Measurements from ENCODE around the gene MTHFD1. TPM values are rescaled to one million over a fixed set of nuclear protein-coding genes. Genes with fewer than 3 reads are reported as not detected.
A peak's percentile ranks its signal among the peaks of the same experiment; 100 is the strongest.

The MTHFD1 gene
- total RNA-seq, 1 donor, result 53.1 TPM

GRCh38 chr14:64463873-64464272 is 75.7 kb downstream of the MTHFD1 start:
- no peak for DNase-seq (ENCODE audit: low read depth)
- no peak for TF ChIP-seq CTCF (IDR thresholded peaks at IDR 0.05; ENCODE audit: insufficient read depth, low read depth, low read length)
- no peak overlapping the region for H3K4me3 ChIP-seq (ENCODE audit: low read depth, low read length)

GRCh38 chr14:64464651-64465050 is 76.5 kb downstream of the MTHFD1 start:
- no peak for TF ChIP-seq CTCF (IDR thresholded peaks at IDR 0.05; ENCODE audit: insufficient read depth, low read depth, low read length)
- no peak for DNase-seq (ENCODE audit: low read depth)
- peak overlapping the region; percentile 84 for H3K4me3 ChIP-seq (ENCODE audit: low read depth, low read length)

GRCh38 chr14:64465191-64465822 is 77.2 kb downstream of the MTHFD1 start, which contains the start of gene AKAP5:
Gene AKAP5 (plus strand): TSS chr14:64465499. CDS start chr14:64468395, 2,896 bp downstream.
- no peak for TF ChIP-seq CTCF (IDR thresholded peaks at IDR 0.05; ENCODE audit: insufficient read depth, low read depth, low read length)
- peak; percentile 55 for DNase-seq (ENCODE audit: low read depth)
- peak within 1 kb of the TSS; percentile 84 for H3K4me3 ChIP-seq (ENCODE audit: low read depth, low read length)

- peak; percentile 60 for DNase-seq (ENCODE audit: low read depth)
- TF ChIP-seq CTCF (IDR thresholded peaks at IDR 0.05; ENCODE audit: insufficient read depth, low read depth, low read length), result peak; percentile 55
Observed at GRCh38 chr14:64465831-64466554, 77.8 kb downstream of the MTHFD1 start.

GRCh38 chr14:64467101-64467500 is 78.9 kb downstream of the MTHFD1 start:
- H3K4me3 ChIP-seq (ENCODE audit: low read depth, low read length), result no peak overlapping the region
- TF ChIP-seq CTCF (IDR thresholded peaks at IDR 0.05; ENCODE audit: insufficient read depth, low read depth, low read length), result no peak
- DNase-seq (ENCODE audit: low read depth), result peak; percentile 86

More at GRCh38 chr14:64465831-64466554, 77.8 kb downstream of the MTHFD1 start:
- peak overlapping the region; percentile 84 for H3K4me3 ChIP-seq (ENCODE audit: low read depth, low read length)

- no peak for TF ChIP-seq CTCF (IDR thresholded peaks at IDR 0.05; ENCODE audit: insufficient read depth, low read depth, low read length)
- DNase-seq (ENCODE audit: low read depth), result peak; percentile 49
- H3K4me3 ChIP-seq (ENCODE audit: low read depth, low read length), result no peak overlapping the region
Observed at GRCh38 chr14:64467566-64467965, 79.4 kb downstream of the MTHFD1 start.
